Thyroid gland (tissue), 4 donors: Measurements from ENCODE around the gene QPRT. TPM values are rescaled to one million over a fixed set of nuclear protein-coding genes. Genes with fewer than 3 reads are reported as not detected.
A peak's percentile ranks its signal among the peaks of the same experiment; 100 is the strongest.
"Not testable (repeated sequence)": the region's sequence is repeated elsewhere in the genome, so short reads cannot be mapped to it uniquely, and the experiment has no call there.

Source experiments
- DNase-seq, 2 donors: peaks; one replicate each; pipeline ENCODE4 v3.0.0-alpha.2; 2019
- H3K27ac ChIP-seq, 3 donors: fragments of 200-600 bp; sonication (generic); 1 replicate in 2 of 3; 2 replicates in 1 of 3; pipeline ENCODE4 v1.5.1; 2016 to 2019; ENCODE audit warnings: mild to moderate bottlenecking in 1 of 3, moderate library complexity in 1 of 3
- H3K27me3 ChIP-seq: fragments of 200-600 bp; sonication (generic); one replicate; pipeline ENCODE4 v1.5.1; 2019
- H3K36me3 ChIP-seq, 2 donors: fragments of 200-600 bp; sonication (generic); one replicate each; pipeline ENCODE4 v1.5.1; 2016 to 2019
- H3K4me1 ChIP-seq, 2 donors: fragments of 200-600 bp; sonication (generic); one replicate each; pipeline ENCODE4 v1.5.1; 2017 to 2019
- H3K4me3 ChIP-seq, 3 donors: fragments of 200-600 bp; sonication (generic); replicated peaks in 1 of 3; 1 replicate in 2 of 3; 2 replicates in 1 of 3; pipeline ENCODE4 v1.5.1; 2016; ENCODE audit warnings: mild to moderate bottlenecking in 1 of 3
- H3K9me3 ChIP-seq: fragments of 200-600 bp; sonication (generic); one replicate; pipeline ENCODE4 v1.5.1; 2017
- POLR2A ChIP-seq, 2 donors: fragments of 450-650 bp; IDR thresholded peaks; one replicate each; pipeline ENCODE4 v1.6.1; 2017; ENCODE audit warnings: antibody characterized with exemption in 2 of 2, mild to moderate bottlenecking in 2 of 2, moderate library complexity in 1 of 2
- WGBS, 2 donors: methylation state at CpG; one replicate each; pipeline ENCODE4 v1.1.5; 2017; 5-methylcytosine and 5-hydroxymethylcytosine counted together
- intact Hi-C: fragments of 100-400 bp; cut with DNase I; formaldehyde crosslinking; loops from one replicate; pipeline ENCODE4 v1.15.1; 2023
- total RNA-seq, 4 donors: library from RNA; depleted of rRNA; stranded (reverse); fragments of >200 nt; gene quantifications; one replicate each; pipeline ENCODE4 v1.2.3, GENCODE V29; 2016
- TF ChIP-seq, protein P1 (sequence below), 6 experiments: fragments of 200-600 bp in 3 of 6; fragments of 450-650 bp in 3 of 6; sonication (generic) in 3 of 6; IDR thresholded peaks; one replicate each; pipeline ENCODE4 v1.5.1; 2016 to 2019; ENCODE audit warnings: antibody characterized with exemption in 6 of 6, mild to moderate bottlenecking in 2 of 6, inconsistent platforms in 1 of 6, moderate library complexity in 1 of 6

Gene QPRT
- total RNA-seq, 4 donors from 2014 or later = 1.7 to 5.6 (median 3.0) TPM

DNA sequence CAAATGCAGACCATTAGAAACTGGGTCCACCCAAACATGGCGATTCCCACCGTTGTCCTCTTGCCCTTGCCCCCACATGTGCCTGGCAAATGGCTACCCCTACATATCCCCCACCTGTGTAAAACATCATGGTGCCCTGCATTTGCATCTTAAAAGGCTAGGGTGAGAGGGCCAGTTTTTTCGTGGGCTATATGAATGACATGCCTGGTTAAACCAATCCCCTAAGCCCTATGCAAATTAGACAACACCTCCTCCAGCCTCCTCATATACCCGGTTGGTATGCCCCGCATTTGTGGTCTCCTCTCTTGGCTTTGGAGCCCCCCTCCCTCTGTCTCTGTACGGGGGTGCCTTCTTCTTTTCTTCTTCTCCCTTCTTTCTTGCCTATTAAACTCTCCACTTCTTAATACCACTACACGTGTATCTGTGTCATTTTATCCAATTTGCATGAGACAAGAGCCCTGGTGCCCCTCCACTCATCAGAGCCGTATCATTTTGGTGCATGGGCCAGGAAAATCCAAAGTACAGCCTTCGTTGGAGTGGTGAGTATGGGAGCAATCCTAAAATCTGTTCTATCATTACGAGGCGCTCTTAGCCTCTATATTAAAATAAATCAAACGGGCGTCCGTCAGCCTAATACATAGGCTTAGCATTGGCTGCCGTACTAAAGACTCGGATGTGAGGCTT lies 30.1 kb downstream of the QPRT start:
- H3K4me1 ChIP-seq = no peaks in the 10 kb centered on the region
- 72 to 75% methylated on average over 16 of the region's 16 CpGs for WGBS, 2 donors
- no peak for DNase-seq
- TF ChIP-seq, protein P1, sequence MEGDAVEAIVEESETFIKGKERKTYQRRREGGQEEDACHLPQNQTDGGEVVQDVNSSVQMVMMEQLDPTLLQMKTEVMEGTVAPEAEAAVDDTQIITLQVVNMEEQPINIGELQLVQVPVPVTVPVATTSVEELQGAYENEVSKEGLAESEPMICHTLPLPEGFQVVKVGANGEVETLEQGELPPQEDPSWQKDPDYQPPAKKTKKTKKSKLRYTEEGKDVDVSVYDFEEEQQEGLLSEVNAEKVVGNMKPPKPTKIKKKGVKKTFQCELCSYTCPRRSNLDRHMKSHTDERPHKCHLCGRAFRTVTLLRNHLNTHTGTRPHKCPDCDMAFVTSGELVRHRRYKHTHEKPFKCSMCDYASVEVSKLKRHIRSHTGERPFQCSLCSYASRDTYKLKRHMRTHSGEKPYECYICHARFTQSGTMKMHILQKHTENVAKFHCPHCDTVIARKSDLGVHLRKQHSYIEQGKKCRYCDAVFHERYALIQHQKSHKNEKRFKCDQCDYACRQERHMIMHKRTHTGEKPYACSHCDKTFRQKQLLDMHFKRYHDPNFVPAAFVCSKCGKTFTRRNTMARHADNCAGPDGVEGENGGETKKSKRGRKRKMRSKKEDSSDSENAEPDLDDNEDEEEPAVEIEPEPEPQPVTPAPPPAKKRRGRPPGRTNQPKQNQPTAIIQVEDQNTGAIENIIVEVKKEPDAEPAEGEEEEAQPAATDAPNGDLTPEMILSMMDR (IDR thresholded peaks at IDR 0.05) = no peak
- TF ChIP-seq POLR2A (IDR thresholded peaks at IDR 0.05) = no peak
- H3K4me3 ChIP-seq = no peak overlapping the region
- no peaks in the 10 kb centered on the region for H3K27me3 ChIP-seq
- H3K27ac ChIP-seq = no peak overlapping the region
- intact Hi-C loops = no loop called here
- H3K36me3 ChIP-seq = no peaks in the 10 kb centered on the region
- no peaks in the 10 kb centered on the region for H3K9me3 ChIP-seq

DNA sequence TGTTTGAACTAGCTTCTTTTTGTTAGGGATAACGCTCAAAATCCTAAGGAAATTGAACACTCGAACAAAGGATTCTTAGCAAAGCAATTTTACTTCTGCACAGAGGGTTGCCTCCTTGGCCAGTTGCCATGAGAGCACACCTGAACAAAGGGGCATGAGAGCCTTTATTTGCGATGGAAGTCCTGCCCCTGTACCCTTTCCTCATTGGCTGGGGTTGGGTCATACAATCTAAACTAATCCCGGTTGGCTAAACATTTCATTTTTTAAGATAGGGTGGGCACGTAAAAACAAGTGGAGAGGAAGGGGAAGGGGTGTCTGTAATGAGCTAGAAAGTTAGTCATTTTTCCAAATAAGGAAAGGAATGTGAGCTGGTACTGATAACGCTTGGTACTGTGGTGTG lies 30.7 kb downstream of the QPRT start:
- H3K9me3 ChIP-seq, H3K36me3 ChIP-seq, H3K27ac ChIP-seq, H3K4me3 ChIP-seq, intact Hi-C loops, H3K4me1 ChIP-seq, DNase-seq, H3K27me3 ChIP-seq: not testable (repeated sequence)
- 72 to 73% methylated on average over 6 of the region's 6 CpGs for WGBS, 2 donors

- 48 to 57% methylated on average over 17 of the region's 17 CpGs for WGBS, 2 donors
- DNase-seq = no peak
- intact Hi-C loops = no loop called here
- Histone ChIP-seq H3K27ac (no peak overlapping the region), H3K4me1 (no peaks in the 10 kb centered on the region), H3K4me3 (no peak overlapping the region), H3K9me3 (no peaks in the 10 kb centered on the region), H3K36me3 (no peaks in the 10 kb centered on the region), H3K27me3 (no peaks in the 10 kb centered on the region)
- no peak for TF ChIP-seq POLR2A (IDR thresholded peaks at IDR 0.05)
- TF ChIP-seq, protein P1 (IDR thresholded peaks at IDR 0.05) = peak in 5 of 6 experiments; percentile 19 to 68 (median 60)
Measured at GRCh38 chr16:29710227-29711219, 31.5 kb downstream of the QPRT start.

DNA sequence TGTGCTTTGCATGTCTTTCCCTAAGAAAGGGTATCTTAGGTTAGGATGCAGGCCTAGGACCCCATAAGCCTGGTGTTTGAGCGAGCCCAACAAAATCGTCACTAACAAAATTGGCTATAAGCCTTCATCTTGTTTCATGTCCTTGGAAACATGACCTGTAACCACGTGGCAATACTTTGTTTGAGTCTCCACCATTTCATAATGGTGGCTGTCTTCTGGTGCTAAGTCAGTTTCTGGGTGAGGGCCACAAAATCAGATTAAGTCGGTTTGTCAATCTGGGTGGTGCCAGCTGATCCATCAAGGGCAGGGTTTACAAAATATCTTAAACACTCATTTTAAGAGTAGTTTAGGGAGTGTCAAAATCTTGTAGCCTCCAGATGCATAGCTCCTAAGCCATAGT lies 33.8 kb downstream of the QPRT start:
- no peak for TF ChIP-seq POLR2A (IDR thresholded peaks at IDR 0.05)
- TF ChIP-seq, protein P1 (IDR thresholded peaks at IDR 0.05) = no peak
- WGBS, 2 donors = 68 to 80% methylated on average over 4 of the region's 4 CpGs
- Histone ChIP-seq H3K27ac (no peak overlapping the region), H3K4me1 (no peaks in the 10 kb centered on the region), H3K27me3 (no peaks in the 10 kb centered on the region), H3K9me3 (no peaks in the 10 kb centered on the region), H3K4me3 (no peak overlapping the region), H3K36me3 (no peaks in the 10 kb centered on the region)
- DNase-seq = no peak
- intact Hi-C loops = no loop called here

- Histone ChIP-seq H3K36me3 (no peaks in the 10 kb centered on the region), H3K27ac (no peak overlapping the region), H3K4me1 (no peaks in the 10 kb centered on the region), H3K27me3 (no peaks in the 10 kb centered on the region), H3K4me3 (no peak overlapping the region), H3K9me3 (no peaks in the 10 kb centered on the region)
- no peak for DNase-seq
- TF ChIP-seq POLR2A (IDR thresholded peaks at IDR 0.05) = no peak
- TF ChIP-seq, protein P1 (IDR thresholded peaks at IDR 0.05) = no peak
- intact Hi-C loops = no loop called here
- WGBS, 2 donors = 85 to 97% methylated on average over 2 of the region's 2 CpGs
Measured at GRCh38 chr16:29714396-29714795, 35.4 kb downstream of the QPRT start.
